CD4-positive, CD25-positive, alpha-beta regulatory T cell (primary cell): Measurements from ENCODE around the gene KDM7A. TPM values are rescaled to one million over a fixed set of nuclear protein-coding genes. Genes with fewer than 3 reads are reported as not detected.

Experiments used
- ATAC-seq, 2 donors: fragments of 150-1000 bp; cut with Tn5 transposase; one replicate each; pipeline ENCODE4 v1.10.0; 2021; ENCODE audit warnings: low read depth in 2 of 2, moderate number of reproducible peaks in 2 of 2, moderate library complexity in 1 of 2
- DNase-seq, 3 donors: peaks; one replicate each; pipeline versions ENCODE4 v3.0.0 to v3.0.0-alpha.2; 2012 to 2022; ENCODE audit warnings: mixed read lengths in 1 of 3
- H3K27ac ChIP-seq: one replicate; pipeline ENCODE4 v1.7.0; 2013; ENCODE audit warnings: mild to moderate bottlenecking, low read length; ENCODE audit not compliant: insufficient read depth, poor library complexity, severe bottlenecking
- H3K27me3 ChIP-seq: one replicate; pipeline ENCODE4 v1.7.0; 2013; ENCODE audit warnings: low read length; ENCODE audit not compliant: control insufficient read depth, insufficient read depth
- H3K36me3 ChIP-seq: one replicate; pipeline ENCODE4 v1.7.0; 2013; ENCODE audit warnings: mild to moderate bottlenecking, low read length, moderate library complexity; ENCODE audit not compliant: control insufficient read depth, insufficient read depth
- H3K4me1 ChIP-seq: 2 replicates; pipeline ENCODE4 v1.7.0; 2013; ENCODE audit warnings: mild to moderate bottlenecking, low read length; ENCODE audit not compliant: insufficient read depth, control insufficient read depth, poor library complexity, severe bottlenecking
- H3K4me3 ChIP-seq: one replicate; pipeline ENCODE4 v1.7.0; 2013; ENCODE audit warnings: low read depth, mild to moderate bottlenecking, low read length, moderate library complexity
- H3K9me3 ChIP-seq, 2 experiments: 1 replicate in 1 of 2; 2 replicates in 1 of 2; pipeline ENCODE4 v1.7.0; 2013; ENCODE audit warnings: low read length in 2 of 2, mild to moderate bottlenecking in 1 of 2, moderate library complexity in 1 of 2; ENCODE audit not compliant: control insufficient read depth in 2 of 2
- H3K27ac Mint-ChIP-seq, 3 donors: one replicate each; pipeline ENCODE4 v1.8.0; 2020 to 2022; ENCODE audit warnings: mild to moderate bottlenecking in 3 of 3, mixed read lengths in 3 of 3, moderate library complexity in 2 of 3
- H3K27me3 Mint-ChIP-seq: one replicate; pipeline ENCODE4 v1.8.0; 2022; ENCODE audit warnings: mild to moderate bottlenecking, mixed read lengths
- H3K36me3 Mint-ChIP-seq: one replicate; pipeline ENCODE4 v1.8.0; 2020; ENCODE audit warnings: mixed read lengths
- H3K4me1 Mint-ChIP-seq, 4 donors: one replicate each; pipeline ENCODE4 v1.8.0; 2020 to 2022; ENCODE audit warnings: mixed read lengths in 4 of 4, mild to moderate bottlenecking in 1 of 4
- H3K4me3 Mint-ChIP-seq, 4 donors: one replicate each; pipeline ENCODE4 v1.8.0; 2020 to 2022; ENCODE audit warnings: mild to moderate bottlenecking in 4 of 4, mixed read lengths in 4 of 4, moderate library complexity in 3 of 4
- H3K9me3 Mint-ChIP-seq, 7 donors: one replicate each; pipeline ENCODE4 v1.8.0; 2020 to 2022; ENCODE audit warnings: mixed read lengths in 7 of 7, mild to moderate bottlenecking in 3 of 7, moderate library complexity in 2 of 7
- polyA plus RNA-seq, 4 donors: library from polyadenylated mRNA; unstranded; fragments of 300-500 nt; fragmentation: Illumina TruSeq; gene quantifications; one replicate each; pipeline ENCODE4 v1.2.3, GENCODE V29; 2021
- total RNA-seq: library from RNA; stranded (reverse); gene quantifications from one replicate; pipeline ENCODE4 v1.2.3, GENCODE V29; 2022

KDM7A gene
- total and polyA plus RNA-seq, 5 donors from 2014 or later, result 3.2 to 52.0 (median 4.0) TPM

DNA sequence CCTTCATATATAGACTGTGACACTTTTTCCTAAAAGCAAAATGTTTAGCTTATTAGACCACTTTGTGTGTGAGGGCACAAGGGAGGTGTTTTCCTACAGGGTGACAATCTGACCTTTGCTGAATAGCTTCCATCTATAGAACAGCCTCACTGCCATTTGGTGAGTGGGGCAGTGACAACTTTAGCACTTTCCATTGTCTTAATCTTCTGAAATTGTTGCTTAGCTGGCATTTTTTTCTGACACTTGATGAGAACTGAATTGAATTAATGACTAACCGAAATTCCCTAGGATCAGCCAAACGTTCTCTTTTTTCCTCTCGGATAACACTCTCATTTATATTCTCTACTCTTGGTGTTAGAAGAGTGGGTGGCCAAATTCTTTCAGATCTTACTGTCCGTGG is 30.2 kb downstream of the KDM7A start:
- Mint-ChIP-seq H3K27me3 (no peaks in the 10 kb centered on the region), H3K9me3 (peaks cover 0 to 6% (median 0%) of the 10 kb centered on the region in 7 donors), H3K4me3 (peak overlapping the region in 1 of 4 donors; percentile 17), H3K27ac (peak overlapping the region in 1 of 3 donors; percentile 34), H3K4me1 (peaks cover 38 to 76% (median 56%) of the 10 kb centered on the region in 4 donors), H3K36me3 (peaks cover 27% of the 10 kb centered on the region)
- ATAC-seq (no peak), DNase-seq (no peak)
- H3K9me3 ChIP-seq, result no peaks in the 10 kb centered on the region
- peaks cover 2% of the 10 kb centered on the region for H3K36me3 ChIP-seq
- no peak overlapping the region for H3K4me3 ChIP-seq
- no peaks in the 10 kb centered on the region for H3K27me3 ChIP-seq
- H3K27ac ChIP-seq, result no peak overlapping the region
- peaks cover 4% of the 10 kb centered on the region for H3K4me1 ChIP-seq

- Mint-ChIP-seq H3K4me3 (no peak overlapping the region), H3K36me3 (peaks cover 27% of the 10 kb centered on the region), H3K4me1 (peaks cover 43 to 73% (median 56%) of the 10 kb centered on the region in 4 donors), H3K9me3 (peaks cover 0 to 6% (median 0%) of the 10 kb centered on the region in 7 donors), H3K27me3 (no peaks in the 10 kb centered on the region), H3K27ac (peak overlapping the region in 2 of 3 donors; percentile 2 to 4)
- H3K27me3 ChIP-seq, result no peaks in the 10 kb centered on the region
- DNase-seq, result no peak
- no peaks in the 10 kb centered on the region for H3K4me1 ChIP-seq
- no peak for ATAC-seq
- H3K36me3 ChIP-seq, result peaks cover 2% of the 10 kb centered on the region
- H3K27ac ChIP-seq, result no peak overlapping the region
- H3K9me3 ChIP-seq, result no peaks in the 10 kb centered on the region
- H3K4me3 ChIP-seq, result no peak overlapping the region
These were observed 31.1 kb downstream of the KDM7A start for GRCh38 chr7:140145709-140146108.

GRCh38 chr7:140144821-140145220 is 32.0 kb downstream of the KDM7A start:
- peaks cover 2% of the 10 kb centered on the region for H3K36me3 ChIP-seq
- H3K36me3 Mint-ChIP-seq, result peaks cover 27% of the 10 kb centered on the region
- no peaks in the 10 kb centered on the region for H3K27me3 Mint-ChIP-seq
- no peak overlapping the region for H3K4me3 ChIP-seq
- H3K4me1 Mint-ChIP-seq, result peaks cover 39 to 71% (median 48%) of the 10 kb centered on the region in 4 donors
- no peak for DNase-seq
- H3K27ac ChIP-seq, result no peak overlapping the region
- H3K9me3 ChIP-seq, result no peaks in the 10 kb centered on the region
- H3K27ac Mint-ChIP-seq, result peak overlapping the region in 1 of 3 donors; percentile 4
- ATAC-seq, result no peak
- H3K9me3 Mint-ChIP-seq, result peaks cover 0 to 6% (median 0%) of the 10 kb centered on the region in 7 donors
- H3K27me3 ChIP-seq, result no peaks in the 10 kb centered on the region
- H3K4me1 ChIP-seq, result no peaks in the 10 kb centered on the region
- no peak overlapping the region for H3K4me3 Mint-ChIP-seq

GRCh38 chr7:140143997-140144396 is 32.8 kb downstream of the KDM7A start:
- no peak for ATAC-seq
- no peak overlapping the region for H3K27ac Mint-ChIP-seq
- H3K27ac ChIP-seq, result no peak overlapping the region
- no peak overlapping the region for H3K4me3 ChIP-seq
- no peaks in the 10 kb centered on the region for H3K27me3 ChIP-seq
- H3K9me3 ChIP-seq, result no peaks in the 10 kb centered on the region
- H3K4me1 ChIP-seq, result no peaks in the 10 kb centered on the region
- H3K27me3 Mint-ChIP-seq, result no peaks in the 10 kb centered on the region
- H3K9me3 Mint-ChIP-seq, result peaks cover 0 to 6% (median 0%) of the 10 kb centered on the region in 7 donors
- peaks cover 2% of the 10 kb centered on the region for H3K36me3 ChIP-seq
- peak overlapping the region in 1 of 4 donors; percentile 1 for H3K4me3 Mint-ChIP-seq
- DNase-seq, result no peak
- H3K36me3 Mint-ChIP-seq, result peaks cover 27% of the 10 kb centered on the region
- H3K4me1 Mint-ChIP-seq, result peaks cover 41 to 71% (median 49%) of the 10 kb centered on the region in 4 donors

DNA sequence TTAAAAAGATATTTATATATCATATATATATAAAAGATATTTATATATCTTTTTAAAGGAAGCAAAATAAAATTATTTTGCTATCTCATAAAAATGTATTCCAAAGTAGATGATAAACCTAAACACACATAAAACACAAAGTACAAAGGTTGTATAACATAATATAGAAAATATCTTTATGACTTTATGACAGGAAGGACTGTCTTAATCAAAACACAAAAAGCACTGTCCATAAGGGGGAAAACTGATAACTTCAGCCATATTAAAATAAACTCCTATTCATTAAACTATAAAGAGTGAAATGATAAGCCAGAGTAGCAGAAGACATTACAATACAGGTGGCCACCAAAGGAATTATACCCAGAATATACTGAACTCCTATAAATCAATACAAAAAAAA is 34.8 kb downstream of the KDM7A start:
- Histone ChIP-seq H3K9me3 (no peaks in the 10 kb centered on the region), H3K4me3 (no peak overlapping the region), H3K27ac (no peak overlapping the region), H3K36me3 (peaks cover 13% of the 10 kb centered on the region), H3K27me3 (no peaks in the 10 kb centered on the region), H3K4me1 (no peaks in the 10 kb centered on the region)
- Mint-ChIP-seq H3K4me3 (no peak overlapping the region), H3K9me3 (peaks cover 0 to 6% (median 0%) of the 10 kb centered on the region in 7 donors), H3K27ac (no peak overlapping the region), H3K36me3 (peaks cover 30% of the 10 kb centered on the region), H3K4me1 (peaks cover 43 to 68% (median 49%) of the 10 kb centered on the region in 4 donors), H3K27me3 (no peaks in the 10 kb centered on the region)
- DNase-seq (no peak), ATAC-seq (no peak)

GRCh38 chr7:140141256-140141655 is 35.5 kb downstream of the KDM7A start:
- peaks cover 36 to 61% (median 43%) of the 10 kb centered on the region in 4 donors for H3K4me1 Mint-ChIP-seq
- H3K9me3 Mint-ChIP-seq, result peaks cover 0 to 6% (median 0%) of the 10 kb centered on the region in 7 donors
- H3K27me3 Mint-ChIP-seq, result no peaks in the 10 kb centered on the region
- Histone ChIP-seq H3K27me3 (no peaks in the 10 kb centered on the region), H3K27ac (no peak overlapping the region), H3K9me3 (no peaks in the 10 kb centered on the region), H3K4me1 (no peaks in the 10 kb centered on the region), H3K4me3 (no peak overlapping the region), H3K36me3 (peaks cover 15% of the 10 kb centered on the region)
- peaks cover 23% of the 10 kb centered on the region for H3K36me3 Mint-ChIP-seq
- no peak overlapping the region for H3K27ac Mint-ChIP-seq
- H3K4me3 Mint-ChIP-seq, result peak overlapping the region in 1 of 4 donors; percentile 55
- DNase-seq, result no peak
- no peak for ATAC-seq

DNA sequence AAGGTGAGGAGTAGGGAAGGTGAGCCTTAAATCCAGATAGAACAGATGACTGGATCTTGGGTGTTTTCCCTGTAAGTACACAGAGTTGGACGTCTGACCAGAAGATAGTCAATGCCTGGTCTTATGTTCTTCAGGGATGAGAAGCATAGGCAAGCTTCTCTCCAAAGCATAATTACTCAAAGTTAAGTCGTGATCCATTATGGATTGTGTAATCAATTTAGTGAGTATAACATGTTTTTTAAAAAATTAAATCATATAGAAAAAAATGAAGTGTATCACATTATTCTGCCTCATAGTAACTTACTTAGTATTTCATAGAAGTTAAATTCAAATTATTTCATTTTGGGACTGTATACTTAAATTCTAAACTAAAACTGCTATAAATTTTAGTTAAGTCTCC is 39.7 kb downstream of the KDM7A start:
- Histone ChIP-seq H3K4me1 (no peaks in the 10 kb centered on the region), H3K27ac (no peak overlapping the region), H3K4me3 (no peak overlapping the region), H3K27me3 (no peaks in the 10 kb centered on the region), H3K36me3 (peaks cover 44% of the 10 kb centered on the region), H3K9me3 (no peaks in the 10 kb centered on the region)
- DNase-seq (no peak), ATAC-seq (no peak)
- Mint-ChIP-seq H3K36me3 (peaks cover 23% of the 10 kb centered on the region), H3K4me3 (no peak overlapping the region), H3K27ac (peak overlapping the region in 1 of 3 donors; percentile 26), H3K27me3 (no peaks in the 10 kb centered on the region), H3K4me1 (peaks cover 15 to 34% (median 19%) of the 10 kb centered on the region in 4 donors), H3K9me3 (no peaks in the 10 kb centered on the region)

- Histone ChIP-seq H3K4me1 (no peaks in the 10 kb centered on the region), H3K27ac (no peak overlapping the region), H3K36me3 (peaks cover 54% of the 10 kb centered on the region), H3K27me3 (no peaks in the 10 kb centered on the region), H3K4me3 (no peak overlapping the region), H3K9me3 (no peaks in the 10 kb centered on the region)
- Mint-ChIP-seq H3K36me3 (peaks cover 29% of the 10 kb centered on the region), H3K9me3 (no peaks in the 10 kb centered on the region), H3K27me3 (no peaks in the 10 kb centered on the region), H3K4me3 (no peak overlapping the region), H3K4me1 (peaks cover 14 to 30% (median 16%) of the 10 kb centered on the region in 4 donors), H3K27ac (peak overlapping the region in 1 of 3 donors; percentile 38)
- ATAC-seq, result no peak
- DNase-seq, result no peak
These were observed 40.7 kb downstream of the KDM7A start for GRCh38 chr7:140136073-140136472.
